Suprapubic skin (tissue), 4 donors: Measurements from ENCODE around the gene FLT4. TPM values are rescaled to one million over a fixed set of nuclear protein-coding genes. Genes with fewer than 3 reads are reported as not detected.
"Not testable (repeated sequence)": the region's sequence is repeated elsewhere in the genome, so short reads cannot be mapped to it uniquely, and the experiment has no call there.

Source experiments
- DNase-seq, 2 donors: peaks; one replicate each; pipeline ENCODE4 v3.0.0-alpha.2; 2019; ENCODE audit warnings: low spot score in 2 of 2
- H3K27ac ChIP-seq: fragments of 200-600 bp; sonication (generic); one replicate; pipeline ENCODE4 v1.5.1; 2019
- H3K27me3 ChIP-seq: fragments of 200-600 bp; sonication (generic); one replicate; pipeline ENCODE4 v1.5.1; 2019
- H3K36me3 ChIP-seq: fragments of 200-600 bp; sonication (generic); one replicate; pipeline ENCODE4 v1.5.1; 2019
- H3K4me1 ChIP-seq: fragments of 200-600 bp; sonication (generic); one replicate; pipeline ENCODE4 v1.5.1; 2019
- H3K4me3 ChIP-seq: fragments of 200-600 bp; sonication (generic); one replicate; pipeline ENCODE4 v1.5.1; 2019; ENCODE audit warnings: mild to moderate bottlenecking
- H3K9me3 ChIP-seq: fragments of 200-600 bp; sonication (generic); one replicate; pipeline ENCODE4 v1.5.1; 2019
- CTCF ChIP-seq, 2 donors: fragments of 200-600 bp in 1 of 2; fragments of 450-650 bp in 1 of 2; sonication (generic) in 1 of 2; IDR thresholded peaks; one replicate each; pipeline ENCODE4 v1.5.1; 2016 to 2019; ENCODE audit warnings: antibody characterized with exemption in 2 of 2, mild to moderate bottlenecking in 1 of 2, moderate library complexity in 1 of 2
- EP300 ChIP-seq: sonication (generic); formaldehyde crosslinking; IDR thresholded peaks from one replicate; pipeline ENCODE4 v1.6.1; 2017; ENCODE audit warnings: antibody characterized with exemption
- POLR2A ChIP-seq, 2 donors: fragments of 450-650 bp; IDR thresholded peaks; one replicate each; pipeline ENCODE4 v1.6.1; 2017; ENCODE audit warnings: antibody characterized with exemption in 2 of 2, mild to moderate bottlenecking in 2 of 2, moderate library complexity in 2 of 2
- POLR2AphosphoS5 ChIP-seq, 3 donors: sonication (generic); formaldehyde crosslinking; IDR thresholded peaks; one replicate each; pipeline ENCODE4 v1.6.1; 2017; ENCODE audit warnings: antibody characterized with exemption in 3 of 3
- WGBS: methylation state at CpG from one replicate; pipeline ENCODE4 v1.1.5; 2018; 5-methylcytosine and 5-hydroxymethylcytosine counted together
- total RNA-seq, 4 donors: library from RNA; depleted of rRNA; stranded (reverse); fragments of >200 nt; gene quantifications; one replicate each; pipeline ENCODE4 v1.1.0, GENCODE V29; 2016

Gene FLT4
- total RNA-seq, 4 donors from 2014 or later = 0.79 to 8.9 (median 1.4) TPM

- no peaks in the 10 kb centered on the region for H3K9me3 ChIP-seq
- H3K27ac ChIP-seq = no peak overlapping the region
- H3K36me3 ChIP-seq = no peaks in the 10 kb centered on the region
- H3K27me3 ChIP-seq = peaks cover 36% of the 10 kb centered on the region
- WGBS = 59% methylated on average over 6 of the region's 6 CpGs
- H3K4me1 ChIP-seq = no peaks in the 10 kb centered on the region
- TF ChIP-seq EP300 = no peak
- no peak for TF ChIP-seq CTCF (IDR thresholded peaks at IDR 0.05)
- no peak for TF ChIP-seq POLR2AphosphoS5 (IDR thresholded peaks at IDR 0.05)
- no peak for TF ChIP-seq POLR2A (IDR thresholded peaks at IDR 0.05)
- no peak for DNase-seq
- no peak overlapping the region for H3K4me3 ChIP-seq
Measured at GRCh38 chr5:180690562-180690961, 41.2 kb upstream of the FLT4 start.

DNA sequence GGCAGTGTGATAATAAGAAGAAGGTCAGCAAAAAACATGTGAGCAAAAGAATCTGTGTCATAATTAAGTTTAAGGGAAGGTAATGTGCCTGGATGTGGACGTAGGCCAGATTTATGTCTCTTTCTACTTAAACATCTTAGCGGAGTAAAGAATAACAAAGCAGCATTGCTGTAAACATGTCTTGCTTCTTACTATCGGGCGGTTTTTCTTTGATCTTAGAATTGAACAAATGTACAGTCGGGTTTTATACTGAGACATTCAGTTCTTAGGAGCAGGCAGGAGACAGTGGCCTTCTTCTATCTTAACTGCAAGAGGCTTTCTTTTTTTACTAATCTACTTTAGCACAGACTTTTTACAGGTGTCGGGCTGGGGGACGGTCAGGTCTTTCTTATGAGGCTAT lies 40.4 kb upstream of the FLT4 start:
- Histone ChIP-seq H3K4me1 (no peaks in the 10 kb centered on the region), H3K27ac (no peak overlapping the region), H3K4me3 (no peak overlapping the region), H3K36me3 (no peaks in the 10 kb centered on the region), H3K27me3 (peaks cover 38% of the 10 kb centered on the region), H3K9me3 (no peaks in the 10 kb centered on the region)
- WGBS = 81% methylated on average over 7 of the region's 7 CpGs
- TF ChIP-seq POLR2A (IDR thresholded peaks at IDR 0.05) (no peak), EP300 (no peak), POLR2AphosphoS5 (IDR thresholded peaks at IDR 0.05) (no peak), CTCF (IDR thresholded peaks at IDR 0.05) (no peak)
- no peak for DNase-seq

- Histone ChIP-seq H3K27me3 (peaks cover 44% of the 10 kb centered on the region), H3K27ac (no peak overlapping the region), H3K4me1 (no peaks in the 10 kb centered on the region), H3K4me3 (no peak overlapping the region), H3K9me3 (no peaks in the 10 kb centered on the region), H3K36me3 (no peaks in the 10 kb centered on the region)
- no peak for TF ChIP-seq POLR2AphosphoS5 (IDR thresholded peaks at IDR 0.05)
- TF ChIP-seq EP300 = no peak
- TF ChIP-seq POLR2A (IDR thresholded peaks at IDR 0.05) = no peak
- no peak for TF ChIP-seq CTCF (IDR thresholded peaks at IDR 0.05)
- WGBS = 46% methylated on average over 13 of the region's 13 CpGs
- no peak for DNase-seq
Measured at GRCh38 chr5:180689071-180689694, 39.8 kb upstream of the FLT4 start.

DNA sequence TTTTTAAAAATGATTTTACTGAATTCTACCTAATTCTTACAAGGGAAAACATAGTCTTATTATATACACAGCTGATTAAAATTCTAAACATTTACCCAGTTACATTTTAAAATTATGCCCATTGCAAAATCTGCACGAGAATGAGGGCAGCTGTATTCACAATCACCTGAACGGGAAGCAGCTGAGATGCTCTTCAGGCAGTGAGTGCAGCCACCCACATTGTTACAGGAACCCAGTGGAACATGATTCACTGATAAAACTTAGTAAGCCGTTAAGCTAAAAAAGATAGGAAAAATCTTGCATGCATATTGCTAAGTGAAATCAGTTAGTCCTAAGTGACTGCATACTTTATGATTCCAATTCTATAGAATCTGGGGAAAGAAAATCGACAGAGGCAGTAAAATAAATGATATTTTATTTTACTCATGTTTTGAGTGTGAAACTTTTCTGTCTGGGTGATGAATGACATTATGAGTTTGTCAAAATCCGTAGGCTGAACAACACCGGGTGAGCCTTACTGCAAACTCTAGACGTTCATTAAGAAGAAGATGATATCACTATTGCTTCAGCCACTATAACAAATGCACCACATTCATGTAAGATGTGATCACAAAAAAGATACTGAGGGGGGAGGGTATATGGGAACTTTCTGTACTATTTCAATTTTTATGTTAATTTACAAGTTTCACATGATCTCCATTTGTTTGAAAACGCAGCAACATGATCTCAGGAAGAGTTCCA lies 39.1 kb upstream of the FLT4 start:
- Histone ChIP-seq H3K4me1 (no peaks in the 10 kb centered on the region), H3K27me3 (peaks cover 48% of the 10 kb centered on the region), H3K36me3 (no peaks in the 10 kb centered on the region), H3K4me3 (no peak overlapping the region), H3K9me3 (no peaks in the 10 kb centered on the region), H3K27ac (no peak overlapping the region)
- 37% methylated on average over 8 of the region's 8 CpGs for WGBS
- TF ChIP-seq POLR2AphosphoS5 (IDR thresholded peaks at IDR 0.05) (no peak), EP300 (no peak), POLR2A (IDR thresholded peaks at IDR 0.05) (no peak), CTCF (IDR thresholded peaks at IDR 0.05) (no peak)
- no peak for DNase-seq

DNA sequence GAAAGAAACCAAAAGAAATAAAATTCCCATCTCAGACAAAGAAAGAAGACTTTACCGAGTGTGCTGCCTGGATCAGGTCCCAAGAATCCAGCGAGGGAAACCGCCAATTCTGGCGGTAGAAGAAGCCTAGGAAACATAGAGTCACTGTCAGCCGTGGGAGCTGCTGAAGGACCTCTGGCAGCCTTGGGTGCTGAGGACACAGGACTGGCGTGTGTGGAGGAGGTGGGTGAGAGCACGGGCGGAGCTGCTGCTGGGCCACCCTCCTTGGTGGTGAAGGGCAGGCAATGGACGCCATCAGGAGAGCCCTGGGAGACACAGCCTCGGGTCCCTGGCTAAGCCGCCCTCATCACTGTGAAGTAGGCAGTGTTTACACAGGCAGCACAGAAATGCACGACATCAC lies 37.4 kb upstream of the FLT4 start:
- H3K27me3 ChIP-seq = peaks cover 55% of the 10 kb centered on the region
- H3K4me1 ChIP-seq, H3K9me3 ChIP-seq, H3K27ac ChIP-seq, H3K36me3 ChIP-seq, DNase-seq, H3K4me3 ChIP-seq: not testable (repeated sequence)
- 63% methylated on average over 12 of the region's 12 CpGs for WGBS
